ENCODE measurements around the gene RNASE11. TPM values are rescaled to one million over a fixed set of nuclear protein-coding genes. Genes with fewer than 3 reads are reported as not detected.

The RNASE11 gene
- total and polyA plus RNA-seq, 9 of the 15 experiments (the other 6 are each of a cell fraction or from before 2014, with no cell fraction given) = 0.16 to 0.29 (median 0.22) TPM; not detected in 6

DNA sequence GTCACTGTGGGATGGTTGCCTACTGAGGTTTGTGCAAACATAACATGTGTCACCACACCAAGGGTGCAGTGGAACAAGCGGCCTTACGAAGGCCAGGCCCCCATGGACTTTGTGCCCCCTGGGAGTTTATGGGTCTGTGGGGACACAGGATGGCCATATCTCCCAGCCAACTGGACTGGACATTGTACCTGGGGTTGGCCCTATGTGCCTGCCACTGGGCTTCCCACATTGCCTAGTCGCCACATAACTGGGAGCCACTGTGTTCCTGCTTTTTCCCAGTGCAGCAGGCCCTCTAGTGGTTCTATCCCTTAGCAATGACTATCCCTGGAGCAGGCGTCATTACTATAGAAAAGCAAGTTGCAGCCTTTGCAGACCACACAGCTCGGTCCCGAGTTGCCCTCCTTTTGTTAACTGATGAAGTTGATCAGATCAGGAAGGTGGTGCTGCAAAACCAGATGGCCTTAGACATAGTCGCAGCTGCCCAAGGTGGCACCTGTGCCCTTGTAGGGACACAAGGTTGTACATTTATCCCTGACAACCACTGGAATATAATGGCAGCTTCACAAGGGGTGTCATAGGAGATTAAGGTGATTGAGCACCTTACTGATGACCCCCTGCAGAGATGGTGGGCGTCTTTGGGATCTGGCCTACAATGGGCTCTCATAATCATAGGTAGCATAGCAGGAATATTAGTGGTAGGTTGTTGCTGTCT lies 18.5 kb upstream of the RNASE11 start:
- Histone ChIP-seq H3K4me3 (no peak overlapping the region), H3K27me3 (ENCODE audit: control insufficient read depth in 2 of 2, insufficient read depth in 2 of 2, low read length in 2 of 2) (no peaks in the 10 kb centered on the region), H3K79me2 (ENCODE audit: control insufficient read depth, insufficient read depth, low read length) (no peaks in the 10 kb centered on the region), H3K9ac (ENCODE audit: insufficient read depth in 1 of 2, low read depth in 2 of 2, low read length in 2 of 2) (no peak overlapping the region), H3K9me3 (replicated peaks; ENCODE audit: control insufficient read depth, insufficient read depth, low read depth, low read length) (no peaks in the 10 kb centered on the region), H3K36me3 (ENCODE audit: control insufficient read depth, insufficient read depth, low read length) (no peaks in the 10 kb centered on the region), H3K9me1 (ENCODE audit: control insufficient read depth, insufficient read depth, low read length) (no peaks in the 10 kb centered on the region), H4K20me1 (replicated peaks; ENCODE audit: control insufficient read depth, insufficient read depth, low read length) (no peaks in the 10 kb centered on the region), H2AFZ (ENCODE audit: low read depth, low read length) (peak overlapping the region; percentile 40; the same call in 1 of the 2 replicates), H3K27ac (ENCODE audit: extremely low read depth, low read depth, low read length) (no peak overlapping the region), H3K4me2 (ENCODE audit: insufficient read depth, low read length) (no peak overlapping the region), H3K4me1 (replicated peaks in 1 of 2; ENCODE audit: control insufficient read depth in 2 of 2, insufficient read depth in 2 of 2, low read length in 2 of 2) (peaks cover 0 to 6% of the 10 kb centered on the region in 2 experiments; a peak in 3 of 5 replicates)
- peak; percentile 75 for FAIRE-seq
- in situ Hi-C loops (cut with MboI) = loop anchor here (10.0 kb wide), 1 partner anchor 192 kb away; the partner anchor contains the start of gene TEP1
- ChIA-PET POLR2A (interaction anchor here (0.6 to 1.4 kb wide), 3 partner anchors 16 to 252 kb away, joined by 3 read pairs; no protein-coding TSS in a partner anchor), CTCF (ENCODE audit: low intra/inter-chr PET ratio) (interaction anchor here (0.6 to 1.7 kb wide), 3 partner anchors 75 to 279 kb away, joined by 3 to 7 read pairs (median 3); no protein-coding TSS in a partner anchor)
- BruUV-seq (replicated peaks) = no TSS peak
- intact Hi-C loops (cut with micrococcal nuclease) = loop anchor here (1.0 to 5.0 kb wide), 5 partner anchors 59 to 344 kb away; partner anchors contain the start of gene APEX1
- ATAC-seq = peak; percentile 69
- 25% methylated on average over 8 of the region's 8 CpGs for WGBS (ENCODE audit: insufficient coverage, low coverage, missing lambda C conversion rate)
- DNase-seq (ENCODE audit: extremely low read depth in 1 of 4, low spot score in 3 of 4) = peak in 2 of 4 experiments; percentile 44 to 66
- no peak for TF ChIP-seq NFIX (CRISPR knock-in tag; IDR thresholded peaks at IDR 0.05; ENCODE audit: low read depth)
- TF ChIP-seq, protein P1, sequence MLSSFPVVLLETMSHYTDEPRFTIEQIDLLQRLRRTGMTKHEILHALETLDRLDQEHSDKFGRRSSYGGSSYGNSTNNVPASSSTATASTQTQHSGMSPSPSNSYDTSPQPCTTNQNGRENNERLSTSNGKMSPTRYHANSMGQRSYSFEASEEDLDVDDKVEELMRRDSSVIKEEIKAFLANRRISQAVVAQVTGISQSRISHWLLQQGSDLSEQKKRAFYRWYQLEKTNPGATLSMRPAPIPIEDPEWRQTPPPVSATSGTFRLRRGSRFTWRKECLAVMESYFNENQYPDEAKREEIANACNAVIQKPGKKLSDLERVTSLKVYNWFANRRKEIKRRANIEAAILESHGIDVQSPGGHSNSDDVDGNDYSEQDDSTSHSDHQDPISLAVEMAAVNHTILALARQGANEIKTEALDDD (IDR thresholded peaks at IDR 0.05) = peak; percentile 24; the same call in 1 of the 2 replicates
- TF ChIP-seq CTCF (IDR thresholded peaks at IDR 0.05 in 2 of 3, conservative IDR thresholded peaks at IDR 0.05 in 1 of 3; ENCODE audit: insufficient read depth in 2 of 3, low read depth in 1 of 3, low read length in 3 of 3) = peak; percentile 64 to 72 (median 71)
- TF ChIP-seq ZNF253 (CRISPR knock-in tag; conservative IDR thresholded peaks at IDR 0.05) = no peak
- 0 out of 2 replicates have a peak, but pooled peaks have one; percentile 25 for TF ChIP-seq CC2D1A (IDR thresholded peaks at IDR 0.05)
- TF ChIP-seq NR2F6 (CRISPR knock-in tag; IDR thresholded peaks at IDR 0.05) = no peak
- TF ChIP-seq SRSF3 (IDR thresholded peaks at IDR 0.05; ENCODE audit: insufficient read depth, low read length) = no peak
- no peak for TF ChIP-seq KDM5B (IDR thresholded peaks at IDR 0.05; ENCODE audit: insufficient replicate concordance, low read depth, low read length)
- TF ChIP-seq, protein P2, sequence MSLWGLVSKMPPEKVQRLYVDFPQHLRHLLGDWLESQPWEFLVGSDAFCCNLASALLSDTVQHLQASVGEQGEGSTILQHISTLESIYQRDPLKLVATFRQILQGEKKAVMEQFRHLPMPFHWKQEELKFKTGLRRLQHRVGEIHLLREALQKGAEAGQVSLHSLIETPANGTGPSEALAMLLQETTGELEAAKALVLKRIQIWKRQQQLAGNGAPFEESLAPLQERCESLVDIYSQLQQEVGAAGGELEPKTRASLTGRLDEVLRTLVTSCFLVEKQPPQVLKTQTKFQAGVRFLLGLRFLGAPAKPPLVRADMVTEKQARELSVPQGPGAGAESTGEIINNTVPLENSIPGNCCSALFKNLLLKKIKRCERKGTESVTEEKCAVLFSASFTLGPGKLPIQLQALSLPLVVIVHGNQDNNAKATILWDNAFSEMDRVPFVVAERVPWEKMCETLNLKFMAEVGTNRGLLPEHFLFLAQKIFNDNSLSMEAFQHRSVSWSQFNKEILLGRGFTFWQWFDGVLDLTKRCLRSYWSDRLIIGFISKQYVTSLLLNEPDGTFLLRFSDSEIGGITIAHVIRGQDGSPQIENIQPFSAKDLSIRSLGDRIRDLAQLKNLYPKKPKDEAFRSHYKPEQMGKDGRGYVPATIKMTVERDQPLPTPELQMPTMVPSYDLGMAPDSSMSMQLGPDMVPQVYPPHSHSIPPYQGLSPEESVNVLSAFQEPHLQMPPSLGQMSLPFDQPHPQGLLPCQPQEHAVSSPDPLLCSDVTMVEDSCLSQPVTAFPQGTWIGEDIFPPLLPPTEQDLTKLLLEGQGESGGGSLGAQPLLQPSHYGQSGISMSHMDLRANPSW (CRISPR knock-in tag; IDR thresholded peaks at IDR 0.05) = no peak
- TF ChIP-seq, protein P3, sequence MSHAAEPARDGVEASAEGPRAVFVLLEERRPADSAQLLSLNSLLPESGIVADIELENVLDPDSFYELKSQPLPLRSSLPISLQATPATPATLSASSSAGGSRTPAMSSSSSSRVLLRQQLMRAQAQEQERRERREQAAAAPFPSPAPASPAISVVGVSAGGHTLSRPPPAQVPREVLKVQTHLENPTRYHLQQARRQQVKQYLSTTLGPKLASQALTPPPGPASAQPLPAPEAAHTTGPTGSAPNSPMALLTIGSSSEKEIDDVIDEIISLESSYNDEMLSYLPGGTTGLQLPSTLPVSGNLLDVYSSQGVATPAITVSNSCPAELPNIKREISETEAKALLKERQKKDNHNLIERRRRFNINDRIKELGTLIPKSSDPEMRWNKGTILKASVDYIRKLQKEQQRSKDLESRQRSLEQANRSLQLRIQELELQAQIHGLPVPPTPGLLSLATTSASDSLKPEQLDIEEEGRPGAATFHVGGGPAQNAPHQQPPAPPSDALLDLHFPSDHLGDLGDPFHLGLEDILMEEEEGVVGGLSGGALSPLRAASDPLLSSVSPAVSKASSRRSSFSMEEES (CRISPR knock-in tag; IDR thresholded peaks at IDR 0.05) = no peak
- no peak for TF ChIP-seq CBX1 (IDR thresholded peaks at IDR 0.05; ENCODE audit: low read depth)
- TF ChIP-seq KAT7 (CRISPR knock-in tag; IDR thresholded peaks at IDR 0.05; ENCODE audit: borderline replicate concordance) = no peak
- TF ChIP-seq SIN3B (IDR thresholded peaks at IDR 0.05; ENCODE audit: low read depth) = no peak
- TF ChIP-seq ZNF347 (CRISPR knock-in tag; IDR thresholded peaks at IDR 0.05; ENCODE audit: low read depth) = no peak

All from K562 (cell line).